HepG2 (cell line): ENCODE measurements around the gene AFG1L. TPM values are rescaled to one million over a fixed set of nuclear protein-coding genes. Genes with fewer than 3 reads are reported as not detected.

Experiments used
- BRD4 ChIP-seq: sonication (generic); formaldehyde crosslinking; IDR thresholded peaks from 2 replicates; pipeline ENCODE4 v1.4.0; 2020; ENCODE audit warnings: missing genetic modification reagents
- CREB1 ChIP-seq, 2 experiments: fragments of 450-650 bp in 1 of 2; IDR thresholded peaks; 2 replicates each; pipeline ENCODE4 v1.6.1; 2016 to 2017; ENCODE audit warnings: control low read depth in 1 of 2, mild to moderate bottlenecking in 1 of 2, missing compliant biosample characterization in 1 of 2, missing genetic modification characterization in 1 of 2
- FLYWCH1 ChIP-seq: sonication (generic); formaldehyde crosslinking; IDR thresholded peaks from 2 replicates; pipeline ENCODE4 v1.8.1; 2023; ENCODE audit warnings: mild to moderate bottlenecking, missing genetic modification reagents
- HNF4A ChIP-seq: sonication (generic); formaldehyde crosslinking; IDR thresholded peaks from 2 replicates; pipeline ENCODE4 v1.4.0; 2020; ENCODE audit warnings: missing genetic modification reagents
- HNRNPLL ChIP-seq: fragments of 200-400 bp; formaldehyde crosslinking; IDR thresholded peaks from 2 replicates; pipeline ENCODE4 v1.6.1; 2017; ENCODE audit warnings: mild to moderate bottlenecking, low read depth, low read length; ENCODE audit not compliant: poor library complexity, severe bottlenecking
- JUND ChIP-seq: sonication (generic); formaldehyde crosslinking; IDR thresholded peaks from 2 replicates; pipeline ENCODE4 v1.8.0; 2022; ENCODE audit warnings: mild to moderate bottlenecking, missing genetic modification reagents
- MIXL1 ChIP-seq: IDR thresholded peaks from 2 replicates; pipeline ENCODE4 v1.6.1; 2016
- NR2F6 ChIP-seq, 2 experiments: IDR thresholded peaks; 2 replicates each; pipeline ENCODE4 v1.6.1; 2016; ENCODE audit warnings: antibody characterized with exemption in 1 of 2, mild to moderate bottlenecking in 1 of 2
- PHF20 ChIP-seq: sonication (generic); formaldehyde crosslinking; IDR thresholded peaks from 2 replicates; pipeline ENCODE4 v1.5.0; 2020; ENCODE audit warnings: mild to moderate bottlenecking, missing genetic modification reagents
- RELA ChIP-seq: sonication (generic); formaldehyde crosslinking; IDR thresholded peaks from 2 replicates; pipeline ENCODE4 v1.4.0; 2020; ENCODE audit warnings: missing genetic modification reagents
- REXO4 ChIP-seq: sonication (generic); formaldehyde crosslinking; IDR thresholded peaks from 2 replicates; pipeline ENCODE4 v1.8.0; 2022; ENCODE audit warnings: missing genetic modification reagents, mild to moderate bottlenecking, borderline replicate concordance
- SNAI1 ChIP-seq: sonication (generic); formaldehyde crosslinking; IDR thresholded peaks from 2 replicates; pipeline ENCODE4 v1.5.0; 2020; ENCODE audit warnings: mild to moderate bottlenecking, missing genetic modification reagents, borderline replicate concordance
- TCF7L2 ChIP-seq: IDR thresholded peaks from 2 replicates; pipeline ENCODE4 v1.6.1; 2011; ENCODE audit warnings: mild to moderate bottlenecking, low read depth, low read length, moderate library complexity
- ZFP62 ChIP-seq: sonication (generic); formaldehyde crosslinking; IDR thresholded peaks from 2 replicates; pipeline ENCODE4 v1.4.0; 2020; ENCODE audit warnings: missing genetic modification reagents
- ZNF101 ChIP-seq: sonication (generic); formaldehyde crosslinking; IDR thresholded peaks from 2 replicates; pipeline ENCODE4 v1.4.0; 2020; ENCODE audit warnings: mild to moderate bottlenecking, low read depth, missing genetic modification reagents, borderline replicate concordance
- ZNF138 ChIP-seq: sonication (generic); formaldehyde crosslinking; IDR thresholded peaks from 2 replicates; pipeline ENCODE4 v1.5.0; 2020; ENCODE audit warnings: mild to moderate bottlenecking, low read depth, missing genetic modification reagents
- ZNF180 ChIP-seq: sonication (generic); formaldehyde crosslinking; IDR thresholded peaks from 2 replicates; pipeline ENCODE4 v1.4.0; 2020; ENCODE audit warnings: low read depth, missing genetic modification reagents, borderline replicate concordance
- ZNF232 ChIP-seq: sonication (generic); formaldehyde crosslinking; IDR thresholded peaks from 2 replicates; pipeline ENCODE4 v1.4.0; 2020; ENCODE audit warnings: missing genetic modification reagents, borderline replicate concordance
- ZNF432 ChIP-seq: sonication (generic); formaldehyde crosslinking; IDR thresholded peaks from 2 replicates; pipeline ENCODE4 v1.5.0; 2020; ENCODE audit warnings: missing genetic modification reagents, mild to moderate bottlenecking, borderline replicate concordance
- ZNF441 ChIP-seq: sonication (generic); formaldehyde crosslinking; IDR thresholded peaks from 2 replicates; pipeline ENCODE4 v1.7.0; 2021; ENCODE audit warnings: missing genetic modification reagents, borderline replicate concordance
- ZNF512B ChIP-seq: sonication (generic); formaldehyde crosslinking; IDR thresholded peaks from 2 replicates; pipeline ENCODE4 v1.5.1; 2020; ENCODE audit warnings: missing genetic modification reagents, mild to moderate bottlenecking, borderline replicate concordance
- ZNF549 ChIP-seq: sonication (generic); formaldehyde crosslinking; IDR thresholded peaks from 2 replicates; pipeline ENCODE4 v1.5.0; 2020; ENCODE audit warnings: missing genetic modification reagents
- ZNF660 ChIP-seq: sonication (generic); formaldehyde crosslinking; IDR thresholded peaks from 2 replicates; pipeline ENCODE4 v1.5.1; 2020; ENCODE audit warnings: mild to moderate bottlenecking, low read depth, missing genetic modification reagents, borderline replicate concordance
- polyA plus RNA-seq, 8 experiments: library from polyadenylated mRNA; depleted of rRNA in 3 of 8; stranded (reverse) in 7 of 8; unstranded in 1 of 8; fragments of >200 nt; fragmentation: Illumina TruSeq in 4 of 8; extraction: Trizol in 4 of 8; gene quantifications; 2 replicates each; pipeline versions ENCODE4 v1.2.1 to v1.2.3, GENCODE V29; 2011 to 2016; ENCODE audit warnings: low read depth in 4 of 8, missing spikeins in 1 of 8, mixed read lengths in 1 of 8; ENCODE audit not compliant: insufficient read depth in 1 of 8
- total RNA-seq, 5 experiments: library from RNA; depleted of rRNA; stranded (reverse); fragments of >200 nt; fragmentation: Illumina TruSeq; extraction: Trizol; gene quantifications; 2 replicates each; pipeline ENCODE4 v1.2.3, GENCODE V29; 2016; ENCODE audit warnings: low read depth in 1 of 5
- TF ChIP-seq, protein P1 (sequence below): sonication (generic); formaldehyde crosslinking; IDR thresholded peaks from 2 replicates; pipeline ENCODE4 v1.5.1; 2020; ENCODE audit warnings: missing genetic modification reagents, mild to moderate bottlenecking, borderline replicate concordance
- TF ChIP-seq, protein P2 (sequence below): sonication (generic); formaldehyde crosslinking; IDR thresholded peaks from 2 replicates; pipeline ENCODE4 v1.4.0; 2020; ENCODE audit warnings: missing genetic modification reagents, borderline replicate concordance

Gene AFG1L
- total and polyA plus RNA-seq, 2 of the 13 experiments (the other 11 are each of a cell fraction or from before 2014, with no cell fraction given) = 3.1 to 14.0 TPM

- TF ChIP-seq, protein P1, sequence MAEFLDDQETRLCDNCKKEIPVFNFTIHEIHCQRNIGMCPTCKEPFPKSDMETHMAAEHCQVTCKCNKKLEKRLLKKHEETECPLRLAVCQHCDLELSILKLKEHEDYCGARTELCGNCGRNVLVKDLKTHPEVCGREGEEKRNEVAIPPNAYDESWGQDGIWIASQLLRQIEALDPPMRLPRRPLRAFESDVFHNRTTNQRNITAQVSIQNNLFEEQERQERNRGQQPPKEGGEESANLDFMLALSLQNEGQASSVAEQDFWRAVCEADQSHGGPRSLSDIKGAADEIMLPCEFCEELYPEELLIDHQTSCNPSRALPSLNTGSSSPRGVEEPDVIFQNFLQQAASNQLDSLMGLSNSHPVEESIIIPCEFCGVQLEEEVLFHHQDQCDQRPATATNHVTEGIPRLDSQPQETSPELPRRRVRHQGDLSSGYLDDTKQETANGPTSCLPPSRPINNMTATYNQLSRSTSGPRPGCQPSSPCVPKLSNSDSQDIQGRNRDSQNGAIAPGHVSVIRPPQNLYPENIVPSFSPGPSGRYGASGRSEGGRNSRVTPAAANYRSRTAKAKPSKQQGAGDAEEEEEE (CRISPR knock-in tag) = no peak
- TF ChIP-seq NR2F6 (IDR thresholded peaks at IDR 0.05) = no peak
- no peak for TF ChIP-seq NR2F6 (CRISPR knock-in tag; IDR thresholded peaks at IDR 0.05)
- TF ChIP-seq CREB1 (IDR thresholded peaks at IDR 0.05) = no peak
- no peak for TF ChIP-seq CREB1 (CRISPR knock-in tag; IDR thresholded peaks at IDR 0.05)
- no peak for TF ChIP-seq HNF4A
- TF ChIP-seq ZNF512B (CRISPR knock-in tag) = no peak
- no peak for TF ChIP-seq RELA
- TF ChIP-seq JUND (CRISPR knock-in tag) = 0 out of 2 replicates have a peak, but pooled peaks have one; percentile 41
- TF ChIP-seq PHF20 = peak; percentile 29; the same call in 1 of the 2 replicates
- TF ChIP-seq ZNF138 = no peak; the same call in 1 of the 2 replicates
- TF ChIP-seq ZNF441 (CRISPR knock-in tag) = peak; percentile 59
- no peak for TF ChIP-seq REXO4 (CRISPR knock-in tag)
- TF ChIP-seq ZNF660 (CRISPR knock-in tag) = no peak
- TF ChIP-seq ZFP62 (CRISPR knock-in tag) = no peak
- no peak for TF ChIP-seq TCF7L2
- TF ChIP-seq MIXL1 (CRISPR knock-in tag) = no peak
- no peak for TF ChIP-seq SNAI1 (CRISPR knock-in tag)
- TF ChIP-seq, protein P2, sequence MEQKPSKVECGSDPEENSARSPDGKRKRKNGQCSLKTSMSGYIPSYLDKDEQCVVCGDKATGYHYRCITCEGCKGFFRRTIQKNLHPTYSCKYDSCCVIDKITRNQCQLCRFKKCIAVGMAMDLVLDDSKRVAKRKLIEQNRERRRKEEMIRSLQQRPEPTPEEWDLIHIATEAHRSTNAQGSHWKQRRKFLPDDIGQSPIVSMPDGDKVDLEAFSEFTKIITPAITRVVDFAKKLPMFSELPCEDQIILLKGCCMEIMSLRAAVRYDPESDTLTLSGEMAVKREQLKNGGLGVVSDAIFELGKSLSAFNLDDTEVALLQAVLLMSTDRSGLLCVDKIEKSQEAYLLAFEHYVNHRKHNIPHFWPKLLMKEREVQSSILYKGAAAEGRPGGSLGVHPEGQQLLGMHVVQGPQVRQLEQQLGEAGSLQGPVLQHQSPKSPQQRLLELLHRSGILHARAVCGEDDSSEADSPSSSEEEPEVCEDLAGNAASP (CRISPR knock-in tag) = no peak
- TF ChIP-seq HNRNPLL = peak; percentile 58
- TF ChIP-seq ZNF549 (CRISPR knock-in tag) = no peak
- TF ChIP-seq BRD4 (CRISPR knock-in tag) = no peak
- TF ChIP-seq ZNF232 (CRISPR knock-in tag) = no peak
- no peak for TF ChIP-seq ZNF180 (CRISPR knock-in tag)
- TF ChIP-seq ZNF101 = no peak
- no peak for TF ChIP-seq ZNF432 (CRISPR knock-in tag)
- no peak for TF ChIP-seq FLYWCH1
Measured at GRCh38 chr6:108559097-108559883, 264.4 kb downstream of the AFG1L start (continued).
